ENCODE measurements around the gene LIN54.
"Not testable (repeated sequence)": the region's sequence is repeated elsewhere in the genome, so short reads cannot be mapped to it uniquely, and the experiment has no call there.

The LIN54 gene

GRCh38 chr4:82994834-82995233 is 15.8 kb downstream of the LIN54 start:
- peaks cover 18% of the 10 kb centered on the region; the same call in 1 of the 2 replicates for H4K20me1 ChIP-seq (ENCODE audit: insufficient read depth)
- no peak overlapping the region for H2AFZ ChIP-seq (ENCODE audit: low read depth)
- H3K4me3 ChIP-seq (IDR thresholded peaks at IDR 0.05; ENCODE audit: insufficient read depth, low read depth, low read length) = no peak overlapping the region
- no peak overlapping the region for H3K27ac ChIP-seq
- H3K9ac ChIP-seq = no peak overlapping the region
- no peaks in the 10 kb centered on the region for H3K27me3 ChIP-seq (ENCODE audit: insufficient read depth, low read depth)
- H3K4me1 ChIP-seq (ENCODE audit: low read depth, poor library complexity, severe bottlenecking) = peaks cover 22% of the 10 kb centered on the region
- no peak for TF ChIP-seq CTCF (conservative IDR thresholded peaks at IDR 0.05; ENCODE audit: low read depth, low read length)
- no peaks in the 10 kb centered on the region for H3K36me3 ChIP-seq (ENCODE audit: insufficient read depth)
- H3K79me2 ChIP-seq (ENCODE audit: insufficient read depth, low read depth) = peaks cover 85% of the 10 kb centered on the region
- no peak overlapping the region for H3K4me2 ChIP-seq

GRCh38 chr4:82989575-82990429 is 20.8 kb downstream of the LIN54 start:
- Histone ChIP-seq H3K4me3 (IDR thresholded peaks at IDR 0.05; ENCODE audit: insufficient read depth, low read depth, low read length) (no peak overlapping the region), H2AFZ (ENCODE audit: low read depth) (no peak overlapping the region), H3K36me3 (ENCODE audit: insufficient read depth) (no peaks in the 10 kb centered on the region), H3K79me2 (ENCODE audit: insufficient read depth, low read depth) (peaks cover 90% of the 10 kb centered on the region), H3K27ac (no peak overlapping the region), H3K4me2 (peak overlapping the region; percentile 55), H3K27me3 (ENCODE audit: insufficient read depth, low read depth) (no peaks in the 10 kb centered on the region), H4K20me1 (ENCODE audit: insufficient read depth) (peaks cover 14% of the 10 kb centered on the region; the same call in 1 of the 2 replicates), H3K4me1 (ENCODE audit: low read depth, poor library complexity, severe bottlenecking) (peaks cover 30% of the 10 kb centered on the region), H3K9ac (no peak overlapping the region)
- TF ChIP-seq CTCF (conservative IDR thresholded peaks at IDR 0.05; ENCODE audit: low read depth, low read length) = no peak

GRCh38 chr4:82988323-82988832 is 22.2 kb downstream of the LIN54 start:
- Histone ChIP-seq H3K4me1 (ENCODE audit: low read depth, poor library complexity, severe bottlenecking) (peaks cover 34% of the 10 kb centered on the region), H3K4me2 (no peak overlapping the region), H3K79me2 (ENCODE audit: insufficient read depth, low read depth) (peaks cover 76% of the 10 kb centered on the region), H3K36me3 (ENCODE audit: insufficient read depth) (no peaks in the 10 kb centered on the region), H3K9ac (no peak overlapping the region), H3K4me3 (IDR thresholded peaks at IDR 0.05; ENCODE audit: insufficient read depth, low read depth, low read length) (no peak overlapping the region), H3K27ac (no peak overlapping the region), H3K27me3 (ENCODE audit: insufficient read depth, low read depth) (no peaks in the 10 kb centered on the region), H2AFZ (ENCODE audit: low read depth) (no peak overlapping the region), H4K20me1 (ENCODE audit: insufficient read depth) (peaks cover 14% of the 10 kb centered on the region; the same call in 1 of the 2 replicates)
- no peak for TF ChIP-seq CTCF (conservative IDR thresholded peaks at IDR 0.05; ENCODE audit: low read depth, low read length)

- H3K27ac ChIP-seq; H3K9ac ChIP-seq; H3K36me3 ChIP-seq (ENCODE audit: insufficient read depth); H3K4me3 ChIP-seq (IDR thresholded peaks at IDR 0.05; ENCODE audit: insufficient read depth, low read depth, low read length); H3K27me3 ChIP-seq (ENCODE audit: insufficient read depth, low read depth); H2AFZ ChIP-seq (ENCODE audit: low read depth); H3K4me2 ChIP-seq: not testable (repeated sequence)
- Histone ChIP-seq H3K79me2 (ENCODE audit: insufficient read depth, low read depth) (peaks cover 71% of the 10 kb centered on the region), H4K20me1 (ENCODE audit: insufficient read depth) (peaks cover 14% of the 10 kb centered on the region; the same call in 1 of the 2 replicates), H3K4me1 (ENCODE audit: low read depth, poor library complexity, severe bottlenecking) (peaks cover 34% of the 10 kb centered on the region)
These were observed 23.1 kb downstream of the LIN54 start for GRCh38 chr4:82987519-82987918.

GRCh38 chr4:82984459-82984858 is 26.2 kb downstream of the LIN54 start:
- H3K36me3 ChIP-seq (ENCODE audit: insufficient read depth) = no peaks in the 10 kb centered on the region
- H3K79me2 ChIP-seq (ENCODE audit: insufficient read depth, low read depth) = peaks cover 44% of the 10 kb centered on the region
- H4K20me1 ChIP-seq (ENCODE audit: insufficient read depth) = peaks cover 3% of the 10 kb centered on the region; the same call in 1 of the 2 replicates
- no peaks in the 10 kb centered on the region for H3K27me3 ChIP-seq (ENCODE audit: insufficient read depth, low read depth)
- no peak for TF ChIP-seq CTCF (conservative IDR thresholded peaks at IDR 0.05; ENCODE audit: low read depth, low read length)
- H3K27ac ChIP-seq = no peak overlapping the region
- H3K4me1 ChIP-seq (ENCODE audit: low read depth, poor library complexity, severe bottlenecking) = peaks cover 24% of the 10 kb centered on the region
- no peak overlapping the region for H3K4me3 ChIP-seq (IDR thresholded peaks at IDR 0.05; ENCODE audit: insufficient read depth, low read depth, low read length)
- H3K9ac ChIP-seq = no peak overlapping the region
- no peak overlapping the region for H2AFZ ChIP-seq (ENCODE audit: low read depth)
- no peak overlapping the region for H3K4me2 ChIP-seq
